NCI-H82 treated with DMSO at 0.1 percent for 48 hours (cell line): ENCODE measurements around the gene MATCAP1.

Experiments used
- DNase-seq: peaks from one replicate; lab custom pipeline; 2025; ENCODE audit not compliant: unreplicated experiment; lab: John Stamatoyannopoulos, UW

MATCAP1 gene

GRCh38 chr16:67144943-67145342, 38.8 kb downstream of the MATCAP1 start:
- no peak for DNase-seq

- DNase-seq = no peak
Measured at GRCh38 chr16:67142342-67142741, 41.4 kb downstream of the MATCAP1 start.

GRCh38 chr16:67141391-67141790, 42.4 kb downstream of the MATCAP1 start:
- no peak for DNase-seq

GRCh38 chr16:67137605-67138004, 46.2 kb downstream of the MATCAP1 start:
- peak; percentile 65 for DNase-seq

GRCh38 chr16:67129422-67129821, 54.3 kb downstream of the MATCAP1 start:
- no peak for DNase-seq

- DNase-seq = no peak
Measured at GRCh38 chr16:67128887-67129286, 54.9 kb downstream of the MATCAP1 start.

- DNase-seq = no peak
Measured at GRCh38 chr16:67128417-67128816, 55.3 kb downstream of the MATCAP1 start.
